Activated CD4-positive, CD25-positive, alpha-beta regulatory T cell (primary cell): ENCODE results near the gene MPZL3.

ENCODE experiments used
- DNase-seq, 4 experiments: peaks; one replicate each; lab custom pipeline; 2025; lab: John Stamatoyannopoulos, UW

The MPZL3 gene, protein sequence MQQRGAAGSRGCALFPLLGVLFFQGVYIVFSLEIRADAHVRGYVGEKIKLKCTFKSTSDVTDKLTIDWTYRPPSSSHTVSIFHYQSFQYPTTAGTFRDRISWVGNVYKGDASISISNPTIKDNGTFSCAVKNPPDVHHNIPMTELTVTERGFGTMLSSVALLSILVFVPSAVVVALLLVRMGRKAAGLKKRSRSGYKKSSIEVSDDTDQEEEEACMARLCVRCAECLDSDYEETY

DNA sequence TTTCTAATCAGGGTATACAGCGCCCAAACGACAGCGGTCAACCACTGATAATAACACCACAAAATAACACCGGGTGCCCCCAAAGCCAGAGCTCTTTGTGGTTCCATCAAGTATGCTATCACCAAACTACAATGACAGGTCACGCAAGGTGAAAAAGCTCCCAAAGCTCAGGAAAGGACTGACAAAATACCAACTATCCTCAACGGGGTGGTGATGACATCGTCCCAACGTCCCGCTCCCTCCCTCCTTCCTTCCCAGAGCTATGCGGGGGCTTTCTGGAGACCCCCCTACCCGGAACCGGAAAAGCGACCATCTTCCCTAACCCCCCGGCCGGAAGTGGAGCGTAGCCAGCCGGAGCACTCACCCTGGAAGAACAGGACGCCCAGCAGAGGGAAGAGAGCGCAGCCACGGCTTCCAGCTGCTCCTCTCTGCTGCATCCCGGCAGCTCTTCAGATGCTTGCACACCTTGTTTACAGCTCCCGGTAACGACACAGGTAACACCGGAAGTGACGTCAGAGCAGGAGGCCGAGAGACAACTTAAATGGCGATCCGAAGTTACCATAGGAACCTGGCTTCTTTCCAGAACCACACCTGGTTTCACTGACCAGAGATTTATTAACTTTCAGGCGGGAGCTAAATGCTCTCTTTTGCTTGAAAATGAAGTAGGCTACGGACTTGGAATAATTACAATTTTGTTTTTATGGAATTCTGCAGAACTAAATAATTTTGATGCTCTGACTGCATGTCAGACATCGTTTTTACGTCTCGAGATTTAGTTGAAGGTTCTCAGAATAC, at the start of gene MPZL3:
Gene MPZL3, minus strand, starts transcription at position 508 of the 795 bp plus-strand sequence. Its CDS starts 71 bp downstream, at position 437.
- DNase-seq, result peak; percentile 51 to 76 (median 57)

DNA sequence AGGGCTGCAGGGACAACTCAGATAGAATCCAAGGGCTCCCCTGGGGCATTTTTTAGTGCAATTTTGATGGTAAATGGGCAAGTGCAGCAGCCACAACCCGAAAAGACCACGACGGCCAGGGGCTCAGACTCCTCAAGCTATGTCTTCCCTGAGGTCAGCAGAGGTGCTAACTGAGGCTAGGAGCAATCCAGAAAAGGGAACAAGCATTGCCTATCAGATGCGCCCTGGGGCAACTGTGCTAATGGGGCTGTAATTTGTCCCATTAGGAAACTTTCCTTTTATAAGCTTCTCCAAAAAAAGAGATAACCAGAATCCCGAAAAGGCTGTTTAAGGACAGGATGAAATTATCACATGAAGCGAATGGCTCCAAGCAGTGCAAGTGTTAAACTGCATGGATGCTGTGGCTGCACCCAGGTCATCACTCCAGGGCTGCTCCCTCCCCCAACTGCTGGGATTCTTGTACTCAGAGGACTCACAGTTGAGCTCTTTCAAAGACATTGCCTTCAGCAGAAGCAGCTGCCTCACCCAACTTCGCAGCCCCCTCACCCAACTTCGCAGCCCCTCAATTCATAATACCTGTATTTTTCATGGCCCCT, 49.5 kb upstream of the MPZL3 start:
- DNase-seq, result no peak

DNA sequence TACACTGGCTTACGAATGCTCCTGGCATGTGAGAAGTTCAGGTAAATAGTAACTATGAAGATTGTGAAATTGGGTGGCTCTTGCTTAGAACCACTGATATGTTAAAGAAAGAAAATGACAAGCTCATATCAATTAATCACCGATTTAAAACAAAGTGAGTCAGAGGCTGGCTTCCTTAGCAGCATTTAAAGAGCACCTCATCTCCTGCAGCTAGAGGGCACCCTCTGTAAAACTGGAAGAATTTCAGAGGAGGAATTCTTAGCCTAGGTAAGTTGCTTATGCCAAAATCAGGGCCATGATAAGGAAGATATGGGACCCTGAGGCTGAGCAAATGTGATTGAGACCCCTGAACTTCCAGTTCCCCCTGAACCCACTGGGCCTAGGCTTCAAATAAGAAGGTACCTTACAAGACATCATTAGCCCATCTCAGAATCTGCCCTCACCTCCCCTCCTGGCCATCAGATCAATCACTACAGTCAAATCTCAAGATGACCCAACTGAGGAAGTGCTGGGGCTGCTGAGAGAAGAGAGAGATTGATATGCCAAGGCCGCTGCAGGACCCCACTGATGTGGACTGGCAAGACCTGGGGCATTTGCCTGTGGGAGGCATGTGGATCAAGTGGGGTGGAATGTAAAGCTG, 43.8 kb upstream of the MPZL3 start:
- no peak for DNase-seq

DNA sequence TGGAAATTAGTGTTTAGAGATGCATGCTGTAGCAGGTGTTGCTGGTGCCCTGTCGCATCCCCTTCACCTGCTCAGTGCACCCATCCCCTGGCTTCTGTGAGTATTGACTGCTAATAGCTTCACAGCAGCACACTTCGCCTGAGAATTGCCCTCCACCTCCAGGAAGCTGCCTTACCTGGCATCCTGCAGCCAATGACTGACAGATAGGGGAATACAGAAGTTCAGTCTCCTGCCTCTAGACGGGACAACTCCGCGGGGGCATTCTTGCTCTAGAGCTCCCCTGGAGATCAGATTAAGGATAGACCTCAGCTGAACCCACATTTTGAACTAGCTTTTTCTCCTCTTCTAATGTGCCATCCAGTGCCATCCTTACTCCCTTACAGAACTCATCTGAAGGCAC, 43.0 kb upstream of the MPZL3 start:
- DNase-seq, result no peak

DNA sequence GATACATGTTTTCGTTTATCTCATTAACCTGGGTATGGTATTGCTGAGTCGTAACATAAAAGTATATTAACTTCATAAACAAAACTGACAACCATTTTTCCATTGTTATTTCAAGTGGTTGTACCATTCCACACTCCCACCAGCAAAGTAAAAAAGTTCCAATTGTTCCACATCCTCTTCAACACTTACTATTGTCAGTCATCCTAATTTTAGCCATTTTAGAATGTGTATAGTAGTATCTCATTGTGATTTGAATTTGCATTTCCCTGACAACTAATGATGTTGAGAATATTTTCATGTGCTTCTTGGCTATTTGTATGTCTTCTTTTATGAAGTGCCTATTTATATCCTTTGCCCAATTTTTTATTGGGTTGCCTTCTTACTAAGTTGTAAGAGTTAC, 41.9 kb upstream of the MPZL3 start:
- no peak for DNase-seq

DNA sequence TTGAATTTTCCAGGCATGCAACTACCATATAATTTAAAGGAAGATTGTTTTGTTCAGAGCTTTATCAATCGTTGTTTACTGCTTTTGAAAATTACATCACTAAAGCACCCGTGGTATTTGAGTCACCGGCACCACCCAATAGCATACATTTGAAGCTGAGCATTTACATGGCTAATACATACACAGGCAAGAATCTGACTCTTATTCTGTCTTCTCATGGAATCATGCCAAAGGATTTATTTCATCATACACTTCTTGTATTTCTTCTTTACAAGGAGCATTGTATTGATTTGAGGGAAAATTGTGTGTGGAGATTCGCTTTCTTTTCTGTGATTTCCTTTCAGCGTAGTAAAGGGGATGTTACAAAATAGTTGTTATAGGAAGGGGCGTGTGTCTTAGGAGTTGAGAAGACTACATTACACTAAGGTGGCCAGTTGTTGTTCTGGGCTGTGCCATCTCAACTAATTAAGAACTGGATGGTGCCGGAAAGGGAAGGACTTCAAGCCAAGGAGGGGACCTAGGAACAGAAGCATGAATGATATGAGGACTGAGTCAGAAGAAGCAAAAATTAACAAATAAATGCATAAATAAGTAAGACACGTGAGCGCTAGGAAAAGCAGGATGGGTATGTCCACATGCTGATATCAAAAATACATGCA, 39.4 kb upstream of the MPZL3 start:
- no peak for DNase-seq

DNA sequence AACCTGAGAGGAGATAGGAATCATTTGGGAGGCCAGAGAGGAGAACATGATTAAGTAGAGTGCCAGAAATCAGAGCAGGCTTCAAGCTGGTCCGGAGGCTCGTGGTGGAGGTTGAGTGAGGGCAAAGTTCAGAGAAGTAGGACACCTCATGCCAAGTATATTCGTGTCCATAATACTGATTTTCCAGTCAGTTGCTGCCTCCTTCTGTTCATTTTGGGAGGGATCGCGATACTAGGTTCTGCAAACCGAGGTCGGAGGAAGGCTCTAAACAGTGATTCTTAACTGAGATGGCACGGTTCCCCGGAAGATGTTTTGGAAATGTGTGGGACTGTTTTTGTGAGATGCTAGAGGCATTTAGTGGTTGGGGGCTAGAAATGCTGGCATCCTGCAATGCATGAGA, 38.8 kb upstream of the MPZL3 start:
- no peak for DNase-seq

DNA sequence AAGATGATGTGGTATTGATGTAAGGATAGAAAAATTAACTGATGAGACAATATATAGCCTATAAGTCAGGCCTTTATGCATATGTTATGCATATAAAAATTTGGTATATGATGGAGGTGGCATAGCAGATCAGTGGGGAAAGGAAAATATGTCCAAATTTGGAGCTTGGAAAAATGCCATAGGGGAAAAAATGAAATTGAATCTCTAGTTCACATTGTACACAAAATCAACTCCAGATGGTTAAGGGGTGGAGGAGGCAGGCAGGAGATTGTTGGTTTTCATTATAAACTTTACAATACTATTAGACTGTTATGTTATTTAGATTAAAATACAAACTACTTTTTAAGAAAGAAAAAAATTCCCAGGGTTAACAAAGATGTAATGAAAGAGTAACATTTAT, 37.2 kb upstream of the MPZL3 start:
- DNase-seq, result no peak

DNA sequence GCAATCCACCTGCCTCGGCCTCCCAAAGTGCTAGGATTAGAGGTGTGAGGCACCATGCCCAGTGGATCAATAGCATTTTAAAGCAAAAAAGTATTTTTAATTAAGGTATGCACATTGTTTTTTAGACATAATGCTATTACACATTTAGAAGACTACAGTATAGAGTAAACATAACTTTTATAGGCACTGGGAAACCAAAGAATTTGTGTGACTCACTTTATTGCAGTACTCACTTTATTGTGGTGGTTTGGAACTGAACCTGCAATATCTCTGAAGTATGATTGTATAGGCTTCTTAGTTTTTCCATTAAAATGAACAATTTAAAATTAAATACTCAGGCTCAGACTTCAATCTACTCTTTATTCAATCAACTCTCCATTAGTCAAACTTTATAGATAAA, 34.8 kb upstream of the MPZL3 start:
- DNase-seq, result no peak

DNA sequence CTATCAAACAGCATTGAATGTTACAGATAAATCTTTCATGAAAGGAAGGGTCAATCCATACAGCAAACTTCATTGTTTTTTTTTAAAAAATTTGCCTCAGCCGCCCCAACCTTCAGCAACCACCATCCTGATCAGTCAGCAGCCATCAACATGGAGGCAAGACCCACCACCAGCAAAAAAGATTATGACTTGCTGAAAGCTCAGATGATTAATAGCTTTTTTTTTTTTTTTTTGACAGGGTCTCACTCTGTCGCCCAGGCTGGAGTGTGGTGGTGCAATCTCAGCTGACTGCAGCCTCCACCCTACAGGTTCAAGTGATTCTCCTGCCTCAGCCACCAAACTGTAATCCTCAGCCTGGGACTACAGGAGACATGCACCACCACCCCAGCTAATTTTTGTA, 34.4 kb upstream of the MPZL3 start:
- DNase-seq, result no peak

DNA sequence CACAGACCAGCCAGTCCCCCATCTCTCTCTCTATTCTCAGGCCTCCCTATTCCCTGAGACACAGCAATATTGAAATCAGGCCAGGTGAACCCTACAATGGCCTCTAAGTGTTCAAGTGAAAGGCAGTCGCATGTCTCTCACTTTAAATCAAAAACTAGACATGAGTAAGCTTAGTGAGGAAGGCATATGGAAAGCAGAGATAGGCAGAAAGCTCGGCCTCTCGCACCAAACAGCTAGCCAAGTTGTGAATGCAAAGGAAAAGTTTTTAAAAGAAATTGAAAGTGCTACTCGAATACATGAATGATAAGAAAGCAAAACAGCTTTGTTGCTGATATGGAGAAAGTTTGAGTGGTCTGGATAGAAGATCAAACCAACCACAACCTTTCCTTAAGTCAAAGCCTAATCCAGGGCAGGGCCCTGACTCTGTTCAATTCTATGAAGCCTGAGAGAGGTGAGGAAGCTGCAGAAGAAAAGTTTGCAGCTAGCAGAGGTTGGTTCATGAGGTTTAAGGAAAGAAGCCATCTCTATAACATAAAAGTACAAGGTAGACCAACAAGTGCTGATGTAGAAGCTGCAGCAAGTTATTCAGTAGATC, 31.7 kb upstream of the MPZL3 start:
- DNase-seq, result no peak

DNA sequence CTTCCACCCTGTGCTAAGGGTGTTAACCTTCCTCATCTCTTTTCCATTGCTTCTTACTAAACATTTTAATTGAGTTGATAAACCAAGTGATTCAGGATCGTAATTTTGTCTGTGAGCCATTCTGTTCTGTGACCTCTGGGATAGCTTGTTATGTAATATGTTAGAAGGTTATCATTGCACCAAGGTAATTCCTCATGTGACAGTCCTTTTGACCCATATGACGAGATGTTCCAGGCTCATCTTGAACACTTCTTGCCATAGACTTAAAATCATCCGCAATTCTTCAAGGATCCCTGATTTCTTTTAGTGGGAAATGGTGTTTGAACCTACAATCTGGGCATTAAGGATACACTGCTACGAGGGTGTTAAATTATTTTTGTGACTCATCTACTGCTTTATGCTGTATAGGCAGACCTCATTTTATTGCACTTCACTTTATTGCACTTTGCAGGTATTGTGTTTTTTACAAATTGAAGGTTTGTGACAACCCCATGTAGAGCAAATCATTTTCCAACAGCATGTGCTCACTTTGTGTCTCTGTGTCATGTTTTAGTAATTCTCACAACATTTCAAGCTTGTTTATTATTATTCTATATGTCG, 31.0 kb upstream of the MPZL3 start:
- DNase-seq, result no peak

DNA sequence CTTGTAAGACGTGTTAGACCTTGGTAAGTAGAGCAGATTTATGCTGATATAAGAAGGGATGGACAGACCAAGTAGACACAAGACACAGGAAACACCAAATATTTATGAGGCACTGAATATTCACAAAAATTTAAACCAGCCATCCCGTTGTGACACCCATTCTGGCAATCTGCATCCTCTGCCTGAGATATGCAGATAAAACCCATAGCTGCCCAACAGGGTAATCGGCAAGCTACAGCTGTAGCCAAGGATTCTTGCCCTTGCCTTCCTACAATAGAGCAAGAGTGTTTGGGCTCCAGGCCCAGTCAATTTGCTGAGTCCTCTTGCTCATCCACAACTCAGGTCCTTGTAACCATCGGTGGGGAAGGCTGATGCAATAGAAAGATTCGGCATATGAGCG, 30.4 kb upstream of the MPZL3 start:
- no peak for DNase-seq

DNA sequence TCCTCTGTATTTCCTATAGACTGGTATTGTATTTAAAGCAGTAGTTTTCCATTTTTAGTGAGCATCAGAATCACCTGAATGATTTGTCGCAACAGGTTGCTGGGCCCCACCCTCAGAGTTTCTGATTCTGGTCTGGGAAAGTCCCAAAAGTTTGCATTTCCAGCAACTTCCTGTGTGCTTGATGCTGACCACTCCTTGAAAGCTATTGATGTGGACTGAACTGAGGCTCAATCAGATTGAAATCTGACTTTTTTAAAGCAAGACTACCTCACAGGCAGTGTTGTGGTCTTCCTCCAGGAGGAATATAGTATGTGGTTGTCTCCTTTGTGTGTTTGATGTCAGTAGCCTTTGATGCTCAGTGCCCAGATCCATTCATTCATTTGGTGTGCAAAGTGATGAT, 29.1 kb upstream of the MPZL3 start:
- no peak for DNase-seq

DNA sequence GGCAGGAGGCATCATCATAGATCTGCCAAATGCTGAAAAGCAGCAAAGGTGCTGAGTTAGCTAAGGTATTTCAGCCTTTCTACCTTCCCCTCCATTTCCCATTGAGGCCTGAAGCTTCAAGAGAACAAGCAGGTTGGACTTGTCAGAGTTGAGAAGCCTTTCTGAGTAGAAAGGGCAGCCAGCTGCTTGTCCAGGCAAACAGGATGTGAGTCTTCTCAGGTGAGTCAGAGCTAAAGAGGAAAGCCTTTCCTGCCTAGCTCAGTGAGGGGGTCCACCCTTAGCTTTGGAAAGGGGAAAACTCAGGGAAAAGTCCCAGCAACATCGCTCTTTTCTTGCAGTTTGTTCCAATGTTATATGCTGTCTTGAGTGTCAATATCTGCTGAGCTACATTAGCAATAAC, 25.1 kb upstream of the MPZL3 start:
- DNase-seq, result no peak

DNA sequence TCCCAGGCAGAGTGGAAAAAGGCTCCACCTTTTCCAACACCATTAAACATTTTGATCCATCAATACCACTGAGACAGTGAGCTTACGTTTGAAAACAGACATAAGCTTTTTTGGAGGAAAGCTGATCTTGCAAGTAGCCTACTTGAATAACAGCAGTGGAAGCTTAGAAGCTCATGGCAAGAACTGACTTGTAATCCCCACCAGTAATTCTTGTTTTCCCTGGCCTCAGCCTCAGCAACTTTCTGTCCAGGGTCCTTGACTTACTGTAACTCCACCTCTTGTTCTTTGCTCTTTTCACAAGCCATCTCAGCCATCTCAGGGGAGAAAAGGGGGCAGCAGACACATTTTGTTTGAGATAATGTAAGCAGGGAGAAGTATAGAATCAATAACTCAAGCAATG, 24.3 kb upstream of the MPZL3 start:
- DNase-seq, result no peak

DNA sequence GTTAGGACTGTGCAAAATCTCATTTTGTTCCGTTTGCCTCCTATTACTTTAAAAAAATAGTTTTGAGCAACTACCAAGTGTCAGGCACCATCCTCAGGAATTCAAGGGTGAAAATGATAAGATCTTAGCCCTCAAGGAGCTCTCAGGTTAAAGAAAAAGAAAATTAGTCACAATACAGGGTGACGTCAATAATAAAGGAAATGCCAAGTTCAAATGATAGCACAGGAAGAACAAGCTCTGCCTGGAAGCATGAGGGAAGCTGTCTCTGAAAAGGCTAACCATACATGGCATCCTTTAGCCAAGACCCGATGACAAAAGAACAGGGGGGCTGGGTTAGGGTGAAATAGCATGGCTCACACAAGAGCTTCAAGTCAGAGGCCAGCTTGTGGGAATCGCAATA, 23.0 kb upstream of the MPZL3 start:
- DNase-seq, result no peak

DNA sequence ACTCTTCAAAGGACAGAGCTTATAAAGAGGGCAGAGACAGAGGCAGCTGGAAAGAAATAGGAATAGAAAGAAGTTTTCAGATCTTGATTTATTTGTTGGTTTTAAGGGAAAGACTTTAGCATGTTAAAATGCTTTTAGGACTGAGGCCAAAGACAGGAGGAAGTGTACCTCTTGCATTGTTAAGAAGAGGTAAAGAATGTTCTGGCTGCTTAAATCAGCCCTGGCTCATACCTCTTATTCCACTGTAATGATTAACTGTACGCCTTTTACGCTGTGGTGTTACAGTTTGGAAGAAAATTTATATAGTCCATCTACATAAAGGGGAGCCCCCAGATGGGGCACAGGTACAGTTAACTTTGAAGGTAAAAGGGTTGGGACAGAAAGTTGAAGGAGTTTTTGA, 22.0 kb upstream of the MPZL3 start:
- DNase-seq, result no peak

DNA sequence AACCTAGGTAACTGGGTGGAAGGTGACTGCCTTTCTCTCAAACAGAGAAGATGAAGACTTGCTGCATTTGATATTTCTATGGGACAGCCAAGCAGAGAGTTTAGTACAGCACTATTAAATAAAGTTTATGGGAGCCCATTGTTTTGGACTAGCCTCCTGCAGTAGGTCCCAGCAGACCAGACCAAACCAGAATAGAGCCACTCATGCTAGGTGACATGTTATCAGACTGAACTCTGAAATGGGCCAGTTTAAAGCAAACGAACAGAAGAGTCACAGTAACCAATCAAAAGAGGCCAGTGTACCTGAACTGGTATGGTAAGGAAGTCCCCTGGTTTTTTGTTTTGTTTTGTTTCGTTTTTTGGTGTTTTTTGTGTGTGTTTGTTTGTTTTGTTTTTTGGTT, 19.8 kb upstream of the MPZL3 start:
- DNase-seq, result no peak

DNA sequence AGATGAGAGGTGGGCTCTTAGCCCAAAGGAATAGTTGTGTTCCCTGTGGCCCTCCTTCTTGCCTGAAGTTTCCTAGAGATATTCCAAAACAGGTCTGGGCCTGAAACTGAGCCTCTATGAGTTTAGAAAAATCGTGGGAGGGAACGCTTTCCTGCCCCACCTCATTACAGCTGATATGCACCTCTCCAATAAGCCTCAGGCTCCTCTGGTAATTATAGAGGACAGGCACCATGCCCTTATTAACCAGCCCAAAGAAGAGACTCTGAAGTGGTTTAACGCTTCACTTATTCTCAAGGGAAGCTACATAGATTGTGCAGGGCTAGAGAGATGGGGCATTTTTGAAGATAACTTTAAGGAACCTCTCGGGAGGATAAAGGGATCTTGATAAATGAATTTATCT, 15.3 kb upstream of the MPZL3 start:
- DNase-seq, result no peak

DNA sequence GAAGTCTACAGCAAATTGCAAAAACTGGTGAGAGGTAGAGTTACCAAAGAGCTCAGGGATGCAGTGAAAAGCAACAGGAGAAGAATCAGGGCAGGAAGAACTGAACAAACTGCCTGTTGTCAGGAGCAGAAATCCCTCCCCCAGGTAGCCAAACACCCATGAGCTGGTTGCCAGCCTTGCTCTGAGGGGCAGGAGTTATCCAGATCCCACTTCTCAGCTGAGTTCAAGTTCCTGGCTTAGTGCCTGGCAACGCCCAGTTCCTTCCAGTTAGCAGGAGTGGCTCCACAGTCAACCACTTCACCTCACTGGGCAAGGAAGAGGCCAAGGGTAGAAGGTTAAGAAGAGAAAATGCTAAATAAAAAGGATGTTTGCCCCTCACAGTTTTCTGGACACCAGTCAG, 13.8 kb upstream of the MPZL3 start:
- DNase-seq, result no peak
